K562 (cell line): ENCODE results near the gene LYPD5. TPM values are rescaled to one million over a fixed set of nuclear protein-coding genes. Genes with fewer than 3 reads are reported as not detected.
A peak's percentile ranks its signal among the peaks of the same experiment; 100 is the strongest.

Experiments
- ARID3B ChIP-seq: fragments of 250-450 bp; sonication (Bioruptor Pico); IDR thresholded peaks from 2 replicates; pipeline ENCODE4 v1.4.0; 2020; ENCODE audit warnings: borderline replicate concordance
- ATF7 ChIP-seq: fragments of 450-650 bp; IDR thresholded peaks from 2 replicates; pipeline ENCODE4 v1.7.1; 2014; ENCODE audit warnings: mild to moderate bottlenecking, moderate library complexity
- CREB1 ChIP-seq, 2 experiments: sonication (generic) in 1 of 2; formaldehyde crosslinking in 1 of 2; IDR thresholded peaks; 2 replicates each; pipeline versions ENCODE4 v1.6.1 to v1.8.0; 2012 to 2022; ENCODE audit warnings: inconsistent platforms in 1 of 2, mild to moderate bottlenecking in 1 of 2, missing genetic modification reagents in 1 of 2, moderate library complexity in 1 of 2
- CREM ChIP-seq: IDR thresholded peaks from 2 replicates; pipeline ENCODE4 v1.6.1; 2014; ENCODE audit warnings: antibody characterized with exemption, low read depth
- DPF2 ChIP-seq: fragments of 450-650 bp; IDR thresholded peaks from 2 replicates; pipeline ENCODE4 v1.6.1; 2016
- E2F5 ChIP-seq: sonication (generic); formaldehyde crosslinking; IDR thresholded peaks from 2 replicates; pipeline ENCODE4 v1.8.0; 2022; ENCODE audit warnings: mild to moderate bottlenecking, missing genetic modification reagents
- ETS1 ChIP-seq: conservative IDR thresholded peaks from 2 replicates; pipeline ENCODE4 v1.6.1; 2011; ENCODE audit warnings: low read depth, mild to moderate bottlenecking, low read length; ENCODE audit not compliant: control insufficient read depth
- ETV5 ChIP-seq: sonication (generic); formaldehyde crosslinking; IDR thresholded peaks from 2 replicates; pipeline ENCODE4 v1.4.0; 2020; ENCODE audit warnings: low read depth, mild to moderate bottlenecking, missing genetic modification reagents
- FOSL1 ChIP-seq: fragments of 200-800 bp; sonication (Bioruptor generic); conservative IDR thresholded peaks from 2 replicates; pipeline ENCODE4 v1.6.1; 2016; ENCODE audit warnings: missing genetic modification characterization, missing compliant biosample characterization
- FOXO4 ChIP-seq: fragments of 450-650 bp; formaldehyde crosslinking; IDR thresholded peaks from 2 replicates; pipeline ENCODE4 v1.4.0; 2020; ENCODE audit warnings: mild to moderate bottlenecking, moderate library complexity
- FUS ChIP-seq: fragments of 200-400 bp; formaldehyde crosslinking; optimal IDR thresholded peaks from 2 replicates; pipeline ENCODE3; 2017; ENCODE audit warnings: low read depth, low read length
- ILK ChIP-seq: fragments of 450-650 bp; IDR thresholded peaks from 2 replicates; pipeline ENCODE4 v1.6.1; 2016; ENCODE audit warnings: missing genetic modification characterization, low read depth, mild to moderate bottlenecking, missing compliant biosample characterization, moderate library complexity, borderline replicate concordance
- KAT2B ChIP-seq: IDR thresholded peaks from one replicate; pipeline ENCODE4 v1.6.1; 2012; ENCODE audit warnings: low read depth, mild to moderate bottlenecking, control low read depth, inconsistent platforms, low read length, moderate library complexity
- KLF16 ChIP-seq: IDR thresholded peaks from 2 replicates; pipeline ENCODE4 v1.6.1; 2016; ENCODE audit warnings: antibody characterized with exemption
- SIN3B ChIP-seq: fragments of 450-650 bp; IDR thresholded peaks from 2 replicates; pipeline ENCODE4 v1.6.1; 2017; ENCODE audit warnings: low read depth, mild to moderate bottlenecking, moderate library complexity
- SOX6 ChIP-seq: fragments of 450-650 bp; IDR thresholded peaks from 2 replicates; pipeline ENCODE4 v1.6.1; 2014; ENCODE audit warnings: mild to moderate bottlenecking
- SRSF1 ChIP-seq: fragments of 200-400 bp; formaldehyde crosslinking; IDR thresholded peaks from 2 replicates; pipeline ENCODE4 v1.6.1; 2017; ENCODE audit warnings: mild to moderate bottlenecking, low read depth, low read length, moderate library complexity
- ZKSCAN1 ChIP-seq: fragments of 150-350 bp; IDR thresholded peaks from 2 replicates; pipeline ENCODE4 v1.6.1; 2016; ENCODE audit warnings: low read depth, low read length
- ZNF197 ChIP-seq: fragments of 200-800 bp; sonication (Bioruptor generic); IDR thresholded peaks from 2 replicates; pipeline ENCODE4 v1.6.1; 2016; ENCODE audit warnings: low read depth, missing genetic modification characterization, missing compliant biosample characterization
- ZNF445 ChIP-seq: fragments of 250-450 bp; sonication (Bioruptor Pico); IDR thresholded peaks from 2 replicates; pipeline ENCODE4 v1.4.0; 2020; ENCODE audit warnings: low read depth, mild to moderate bottlenecking, moderate library complexity
- ZNF655 ChIP-seq: fragments of 250-450 bp; sonication (Bioruptor Pico); IDR thresholded peaks from 2 replicates; pipeline ENCODE4 v1.5.0; 2021
- ZNF764 ChIP-seq: fragments of 250-450 bp; sonication (Bioruptor Pico); IDR thresholded peaks from 2 replicates; pipeline ENCODE4 v1.4.0; 2020; ENCODE audit warnings: low read depth, mild to moderate bottlenecking, moderate library complexity
- polyA plus RNA-seq, 8 experiments: library from polyadenylated mRNA; depleted of rRNA in 4 of 8; stranded (reverse) in 5 of 8; unstranded in 3 of 8; fragments of >200 nt; fragmentation: Nextera tagmentation in 2 of 8; fragmentation: Illumina TruSeq in 1 of 8; extraction: Ambion mirVana in 2 of 8; extraction: Trizol in 1 of 8; gene quantifications; 2 replicates each; pipeline versions ENCODE4 v1.2.1 to v1.2.3, GENCODE V29; 2011 to 2014; ENCODE audit warnings: inconsistent platforms in 1 of 8, missing spikeins in 1 of 8
- total RNA-seq, 7 experiments: library from RNA; depleted of rRNA in 6 of 7; stranded (reverse); fragments of >200 nt in 6 of 7; fragmentation: Illumina TruSeq in 2 of 7; extraction: Trizol in 2 of 7; gene quantifications; 2 replicates each; pipeline versions ENCODE4 v1.2.1 to v1.2.3, GENCODE V29; 2011 to 2021; ENCODE audit warnings: low replicate concordance in 1 of 7

LYPD5 gene
- total and polyA plus RNA-seq, 9 of the 15 experiments (the other 6 are each of a cell fraction or from before 2014, with no cell fraction given), result 0.03 to 0.22 (median 0.10) TPM; not detected in 3

- no peak for TF ChIP-seq ARID3B (CRISPR knock-in tag)
- no peak for TF ChIP-seq SRSF1
- TF ChIP-seq ZNF197, result no peak
- TF ChIP-seq KLF16, result no peak
- 0 out of 2 replicates have a peak, but pooled peaks have one; percentile 51 for TF ChIP-seq FOSL1 (tag)
- TF ChIP-seq ATF7, result peak; percentile 84
- TF ChIP-seq DPF2, result peak; percentile 78
- TF ChIP-seq ETV5 (CRISPR knock-in tag), result peak; percentile 54
- peak; percentile 49; the same call in 1 of the 2 replicates for TF ChIP-seq SIN3B
- peak; percentile 29; the same call in 1 of the 2 replicates for TF ChIP-seq ZKSCAN1
- peak; percentile 82 for TF ChIP-seq CREB1 (IDR thresholded peaks at IDR 0.05)
- TF ChIP-seq CREB1 (CRISPR knock-in tag; IDR thresholded peaks at IDR 0.05), result peak; percentile 61; the same call in 1 of the 2 replicates
- TF ChIP-seq FUS, result no peak
- no peak for TF ChIP-seq E2F5 (CRISPR knock-in tag)
- no peak for TF ChIP-seq ZNF445 (CRISPR knock-in tag)
- TF ChIP-seq ETS1, result no peak; the same call in 1 of the 2 replicates
- no peak for TF ChIP-seq FOXO4
- peak; percentile 76; the same call in 1 of the 2 replicates for TF ChIP-seq CREM
- TF ChIP-seq ZNF764 (CRISPR knock-in tag), result no peak
- TF ChIP-seq ZNF655 (CRISPR knock-in tag), result no peak
- TF ChIP-seq ILK, result no peak
- TF ChIP-seq SOX6, result peak; percentile 40; the same call in 1 of the 2 replicates
- TF ChIP-seq KAT2B, result no peak
These were observed 47.6 kb downstream of the LYPD5 start, which contains the start of gene SMG9 (continued) for GRCh38 chr19:43754503-43755255.
